ENCODE results near the gene SIT1.
A peak's percentile ranks its signal among the peaks of the same experiment; 100 is the strongest.

SIT1 gene

GRCh38 chr9:35682520-35683315, 32.0 kb upstream of the SIT1 start:
- no peak for DNase-seq (ENCODE audit: low read depth)

GRCh38 chr9:35682051-35682450, 31.3 kb upstream of the SIT1 start:
- no peak for DNase-seq (ENCODE audit: low read depth)

GRCh38 chr9:35681341-35682002, 30.7 kb upstream of the SIT1 start:
- DNase-seq (ENCODE audit: low read depth): no peak

GRCh38 chr9:35680331-35681105, 29.8 kb upstream of the SIT1 start:
- no peak for DNase-seq (ENCODE audit: low read depth)

- no peak for DNase-seq (ENCODE audit: low read depth)
These were observed 29.1 kb upstream of the SIT1 start for GRCh38 chr9:35679766-35680330.

GRCh38 chr9:35679091-35679490, 28.4 kb upstream of the SIT1 start:
- no peak for DNase-seq (ENCODE audit: low read depth)

GRCh38 chr9:35675732-35676392, 25.1 kb upstream of the SIT1 start:
- DNase-seq (ENCODE audit: low read depth): no peak

- no peak for DNase-seq (ENCODE audit: low read depth)
These were observed 24.5 kb upstream of the SIT1 start for GRCh38 chr9:35675204-35675603.

- no peak for DNase-seq (ENCODE audit: low read depth)
These were observed 23.3 kb upstream of the SIT1 start for GRCh38 chr9:35674025-35674361.

- DNase-seq (ENCODE audit: low read depth): no peak
These were observed 22.6 kb upstream of the SIT1 start, which contains the start of gene CA9 for GRCh38 chr9:35673132-35674024. Gene CA9 (plus strand): TSS chr9:35673928. CDS start chr9:35673960, 32 bp downstream.

GRCh38 chr9:35669331-35670145, 18.8 kb upstream of the SIT1 start:
- no peak for DNase-seq (ENCODE audit: low read depth)

- no peak for DNase-seq (ENCODE audit: low read depth)
These were observed 17.2 kb upstream of the SIT1 start for GRCh38 chr9:35667939-35668338.

GRCh38 chr9:35666549-35666948, 15.8 kb upstream of the SIT1 start:
- DNase-seq (ENCODE audit: low read depth): no peak

- DNase-seq (ENCODE audit: low read depth): no peak
These were observed 15.3 kb upstream of the SIT1 start for GRCh38 chr9:35666045-35666444.

GRCh38 chr9:35665471-35665818, 14.7 kb upstream of the SIT1 start:
- DNase-seq (ENCODE audit: low read depth): no peak

GRCh38 chr9:35664531-35665470, 14.1 kb upstream of the SIT1 start, which contains the start of gene ARHGEF39:
Gene ARHGEF39 (minus strand): TSS chr9:35665195. CDS start chr9:35665169, 26 bp downstream.
- DNase-seq (ENCODE audit: low read depth): peak; percentile 57

GRCh38 chr9:35662437-35662836, 11.7 kb upstream of the SIT1 start:
- no peak for DNase-seq (ENCODE audit: low read depth)

- no peak for DNase-seq (ENCODE audit: low read depth)
These were observed 11.1 kb upstream of the SIT1 start for GRCh38 chr9:35661756-35662350.

All from activated T-helper 9 cell treated with anti-CD3 and anti-CD28 coated beads, Interleukin-2, amount 50 U/mL, for 16 hours (primary cell).